ENCODE data around the gene IL1R2. TPM values are rescaled to one million over a fixed set of nuclear protein-coding genes. Genes with fewer than 3 reads are reported as not detected.

The IL1R2 gene
- total and polyA plus RNA-seq, 2 of the 8 experiments (the other 6 are each of a cell fraction or from before 2014, with no cell fraction given), result 0.06 TPM; not detected in 1

DNA sequence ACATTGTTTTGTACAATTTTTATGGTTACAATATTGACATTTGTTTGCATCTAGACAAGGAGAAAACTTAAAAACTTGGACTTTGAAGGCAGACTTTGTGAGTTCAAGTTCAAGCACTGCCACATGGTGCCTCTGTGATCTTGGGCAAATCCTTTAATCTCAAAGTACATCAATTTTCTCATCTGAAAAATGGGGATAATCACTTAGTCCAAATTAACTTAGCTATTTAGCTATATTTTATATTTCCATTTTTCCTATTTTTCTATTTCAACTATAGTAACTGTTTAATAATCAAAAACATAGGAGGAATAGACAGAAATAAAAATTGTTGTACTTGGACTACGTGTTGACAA, 38.7 kb downstream of the IL1R2 start (continued):
- TF ChIP-seq, protein P1, sequence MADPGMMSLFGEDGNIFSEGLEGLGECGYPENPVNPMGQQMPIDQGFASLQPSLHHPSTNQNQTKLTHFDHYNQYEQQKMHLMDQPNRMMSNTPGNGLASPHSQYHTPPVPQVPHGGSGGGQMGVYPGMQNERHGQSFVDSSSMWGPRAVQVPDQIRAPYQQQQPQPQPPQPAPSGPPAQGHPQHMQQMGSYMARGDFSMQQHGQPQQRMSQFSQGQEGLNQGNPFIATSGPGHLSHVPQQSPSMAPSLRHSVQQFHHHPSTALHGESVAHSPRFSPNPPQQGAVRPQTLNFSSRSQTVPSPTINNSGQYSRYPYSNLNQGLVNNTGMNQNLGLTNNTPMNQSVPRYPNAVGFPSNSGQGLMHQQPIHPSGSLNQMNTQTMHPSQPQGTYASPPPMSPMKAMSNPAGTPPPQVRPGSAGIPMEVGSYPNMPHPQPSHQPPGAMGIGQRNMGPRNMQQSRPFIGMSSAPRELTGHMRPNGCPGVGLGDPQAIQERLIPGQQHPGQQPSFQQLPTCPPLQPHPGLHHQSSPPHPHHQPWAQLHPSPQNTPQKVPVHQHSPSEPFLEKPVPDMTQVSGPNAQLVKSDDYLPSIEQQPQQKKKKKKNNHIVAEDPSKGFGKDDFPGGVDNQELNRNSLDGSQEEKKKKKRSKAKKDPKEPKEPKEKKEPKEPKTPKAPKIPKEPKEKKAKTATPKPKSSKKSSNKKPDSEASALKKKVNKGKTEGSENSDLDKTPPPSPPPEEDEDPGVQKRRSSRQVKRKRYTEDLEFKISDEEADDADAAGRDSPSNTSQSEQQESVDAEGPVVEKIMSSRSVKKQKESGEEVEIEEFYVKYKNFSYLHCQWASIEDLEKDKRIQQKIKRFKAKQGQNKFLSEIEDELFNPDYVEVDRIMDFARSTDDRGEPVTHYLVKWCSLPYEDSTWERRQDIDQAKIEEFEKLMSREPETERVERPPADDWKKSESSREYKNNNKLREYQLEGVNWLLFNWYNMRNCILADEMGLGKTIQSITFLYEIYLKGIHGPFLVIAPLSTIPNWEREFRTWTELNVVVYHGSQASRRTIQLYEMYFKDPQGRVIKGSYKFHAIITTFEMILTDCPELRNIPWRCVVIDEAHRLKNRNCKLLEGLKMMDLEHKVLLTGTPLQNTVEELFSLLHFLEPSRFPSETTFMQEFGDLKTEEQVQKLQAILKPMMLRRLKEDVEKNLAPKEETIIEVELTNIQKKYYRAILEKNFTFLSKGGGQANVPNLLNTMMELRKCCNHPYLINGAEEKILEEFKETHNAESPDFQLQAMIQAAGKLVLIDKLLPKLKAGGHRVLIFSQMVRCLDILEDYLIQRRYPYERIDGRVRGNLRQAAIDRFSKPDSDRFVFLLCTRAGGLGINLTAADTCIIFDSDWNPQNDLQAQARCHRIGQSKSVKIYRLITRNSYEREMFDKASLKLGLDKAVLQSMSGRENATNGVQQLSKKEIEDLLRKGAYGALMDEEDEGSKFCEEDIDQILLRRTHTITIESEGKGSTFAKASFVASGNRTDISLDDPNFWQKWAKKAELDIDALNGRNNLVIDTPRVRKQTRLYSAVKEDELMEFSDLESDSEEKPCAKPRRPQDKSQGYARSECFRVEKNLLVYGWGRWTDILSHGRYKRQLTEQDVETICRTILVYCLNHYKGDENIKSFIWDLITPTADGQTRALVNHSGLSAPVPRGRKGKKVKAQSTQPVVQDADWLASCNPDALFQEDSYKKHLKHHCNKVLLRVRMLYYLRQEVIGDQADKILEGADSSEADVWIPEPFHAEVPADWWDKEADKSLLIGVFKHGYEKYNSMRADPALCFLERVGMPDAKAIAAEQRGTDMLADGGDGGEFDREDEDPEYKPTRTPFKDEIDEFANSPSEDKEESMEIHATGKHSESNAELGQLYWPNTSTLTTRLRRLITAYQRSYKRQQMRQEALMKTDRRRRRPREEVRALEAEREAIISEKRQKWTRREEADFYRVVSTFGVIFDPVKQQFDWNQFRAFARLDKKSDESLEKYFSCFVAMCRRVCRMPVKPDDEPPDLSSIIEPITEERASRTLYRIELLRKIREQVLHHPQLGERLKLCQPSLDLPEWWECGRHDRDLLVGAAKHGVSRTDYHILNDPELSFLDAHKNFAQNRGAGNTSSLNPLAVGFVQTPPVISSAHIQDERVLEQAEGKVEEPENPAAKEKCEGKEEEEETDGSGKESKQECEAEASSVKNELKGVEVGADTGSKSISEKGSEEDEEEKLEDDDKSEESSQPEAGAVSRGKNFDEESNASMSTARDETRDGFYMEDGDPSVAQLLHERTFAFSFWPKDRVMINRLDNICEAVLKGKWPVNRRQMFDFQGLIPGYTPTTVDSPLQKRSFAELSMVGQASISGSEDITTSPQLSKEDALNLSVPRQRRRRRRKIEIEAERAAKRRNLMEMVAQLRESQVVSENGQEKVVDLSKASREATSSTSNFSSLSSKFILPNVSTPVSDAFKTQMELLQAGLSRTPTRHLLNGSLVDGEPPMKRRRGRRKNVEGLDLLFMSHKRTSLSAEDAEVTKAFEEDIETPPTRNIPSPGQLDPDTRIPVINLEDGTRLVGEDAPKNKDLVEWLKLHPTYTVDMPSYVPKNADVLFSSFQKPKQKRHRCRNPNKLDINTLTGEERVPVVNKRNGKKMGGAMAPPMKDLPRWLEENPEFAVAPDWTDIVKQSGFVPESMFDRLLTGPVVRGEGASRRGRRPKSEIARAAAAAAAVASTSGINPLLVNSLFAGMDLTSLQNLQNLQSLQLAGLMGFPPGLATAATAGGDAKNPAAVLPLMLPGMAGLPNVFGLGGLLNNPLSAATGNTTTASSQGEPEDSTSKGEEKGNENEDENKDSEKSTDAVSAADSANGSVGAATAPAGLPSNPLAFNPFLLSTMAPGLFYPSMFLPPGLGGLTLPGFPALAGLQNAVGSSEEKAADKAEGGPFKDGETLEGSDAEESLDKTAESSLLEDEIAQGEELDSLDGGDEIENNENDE (IDR thresholded peaks at IDR 0.05; ENCODE audit: insufficient replicate concordance, low read length), result no peak
- TF ChIP-seq, protein P2, sequence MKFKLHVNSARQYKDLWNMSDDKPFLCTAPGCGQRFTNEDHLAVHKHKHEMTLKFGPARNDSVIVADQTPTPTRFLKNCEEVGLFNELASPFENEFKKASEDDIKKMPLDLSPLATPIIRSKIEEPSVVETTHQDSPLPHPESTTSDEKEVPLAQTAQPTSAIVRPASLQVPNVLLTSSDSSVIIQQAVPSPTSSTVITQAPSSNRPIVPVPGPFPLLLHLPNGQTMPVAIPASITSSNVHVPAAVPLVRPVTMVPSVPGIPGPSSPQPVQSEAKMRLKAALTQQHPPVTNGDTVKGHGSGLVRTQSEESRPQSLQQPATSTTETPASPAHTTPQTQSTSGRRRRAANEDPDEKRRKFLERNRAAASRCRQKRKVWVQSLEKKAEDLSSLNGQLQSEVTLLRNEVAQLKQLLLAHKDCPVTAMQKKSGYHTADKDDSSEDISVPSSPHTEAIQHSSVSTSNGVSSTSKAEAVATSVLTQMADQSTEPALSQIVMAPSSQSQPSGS (IDR thresholded peaks at IDR 0.05; ENCODE audit: low read length), result no peak
- no peak for TF ChIP-seq RFX5 (IDR thresholded peaks at IDR 0.05; ENCODE audit: borderline replicate concordance, low read depth, low read length)
- no peak for TF ChIP-seq TAF7 (optimal IDR thresholded peaks at IDR 0.05; ENCODE audit: borderline replicate concordance, low read depth, low read length)
- TF ChIP-seq HDAC2 (IDR thresholded peaks at IDR 0.05; ENCODE audit: borderline replicate concordance in 1 of 2, low read depth in 2 of 2, low read length in 2 of 2), result no peak
- no peak for TF ChIP-seq KDM1A (IDR thresholded peaks at IDR 0.05; ENCODE audit: borderline replicate concordance, low read length)
- no peak for TF ChIP-seq POU5F1 (IDR thresholded peaks at IDR 0.05; ENCODE audit: low read depth, low read length)
- TF ChIP-seq SIRT6 (IDR thresholded peaks at IDR 0.05; ENCODE audit: low read length), result no peak
- no peak for TF ChIP-seq KDM4A (IDR thresholded peaks at IDR 0.05; ENCODE audit: low read depth, low read length, severe bottlenecking)
